ENCODE data around the gene TBXAS1. TPM values are rescaled to one million over a fixed set of nuclear protein-coding genes. Genes with fewer than 3 reads are reported as not detected.

TBXAS1 gene
- total RNA-seq, 3 donors from 2014 or later (not counting 1 experiment from before 2014, with no cell fraction given): 72.7 to 110 (median 88.7) TPM

DNA sequence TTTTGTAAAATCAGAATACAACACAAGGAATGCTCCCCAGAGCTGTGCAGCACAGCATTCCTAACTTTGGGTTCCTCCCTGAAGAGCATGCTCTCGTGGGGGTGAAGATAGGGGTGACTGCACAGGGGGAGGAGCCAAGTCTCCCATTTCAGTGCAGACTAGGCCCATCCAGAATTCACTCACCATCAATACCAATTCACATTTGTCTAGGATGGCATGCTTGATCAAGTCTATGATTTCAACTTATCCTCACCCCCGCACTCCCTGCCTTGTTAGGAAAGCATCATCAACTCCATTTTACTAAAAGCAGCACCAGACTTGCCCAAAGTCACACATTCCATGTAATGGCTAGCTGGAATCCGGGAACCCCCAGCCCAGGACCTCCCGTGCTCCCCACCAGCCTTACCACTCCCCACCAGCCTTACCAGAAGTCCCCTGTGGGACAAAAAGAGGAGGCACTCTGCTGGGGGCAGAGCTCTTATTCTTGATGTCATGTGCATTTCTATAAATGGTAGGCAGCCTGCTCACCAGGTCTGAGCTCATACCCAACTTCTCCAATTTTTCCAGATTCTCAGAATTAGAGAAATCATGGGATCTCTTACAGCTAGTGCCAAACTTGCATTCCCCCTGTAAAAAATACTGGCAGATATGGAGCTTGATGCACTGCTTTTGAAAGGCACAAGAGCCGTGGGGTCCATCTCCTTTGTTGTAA is 227.5 kb downstream of the TBXAS1 start:
- intact Hi-C loops (cut with micrococcal nuclease): no loop called here
- ATAC-seq: no peak
- peaks cover 58 to 63% of the 10 kb centered on the region in 2 donors for H3K4me1 Mint-ChIP-seq
- H3K9me3 Mint-ChIP-seq: no peaks in the 10 kb centered on the region
- peaks cover 31% of the 10 kb centered on the region for H3K4me1 ChIP-seq (ENCODE audit: control insufficient read depth, insufficient read depth, low read length)
- H3K27me3 ChIP-seq (ENCODE audit: control insufficient read depth, insufficient read depth, low read length): no peaks in the 10 kb centered on the region
- peak overlapping the region; percentile 29 to 79 for H3K27ac Mint-ChIP-seq
- H3K27ac ChIP-seq (ENCODE audit: low read length): no peak overlapping the region
- peaks cover 31% of the 10 kb centered on the region for H3K36me3 ChIP-seq (ENCODE audit: control insufficient read depth, insufficient read depth, low read length)
- H3K4me3 ChIP-seq (ENCODE audit: low read length): no peak overlapping the region
- H3K4me3 Mint-ChIP-seq: no peak overlapping the region
- H3K27me3 Mint-ChIP-seq (ENCODE audit: low read depth in 2 of 2): no peaks in the 10 kb centered on the region
- no peak for DNase-seq
- TF ChIP-seq, protein P1, sequence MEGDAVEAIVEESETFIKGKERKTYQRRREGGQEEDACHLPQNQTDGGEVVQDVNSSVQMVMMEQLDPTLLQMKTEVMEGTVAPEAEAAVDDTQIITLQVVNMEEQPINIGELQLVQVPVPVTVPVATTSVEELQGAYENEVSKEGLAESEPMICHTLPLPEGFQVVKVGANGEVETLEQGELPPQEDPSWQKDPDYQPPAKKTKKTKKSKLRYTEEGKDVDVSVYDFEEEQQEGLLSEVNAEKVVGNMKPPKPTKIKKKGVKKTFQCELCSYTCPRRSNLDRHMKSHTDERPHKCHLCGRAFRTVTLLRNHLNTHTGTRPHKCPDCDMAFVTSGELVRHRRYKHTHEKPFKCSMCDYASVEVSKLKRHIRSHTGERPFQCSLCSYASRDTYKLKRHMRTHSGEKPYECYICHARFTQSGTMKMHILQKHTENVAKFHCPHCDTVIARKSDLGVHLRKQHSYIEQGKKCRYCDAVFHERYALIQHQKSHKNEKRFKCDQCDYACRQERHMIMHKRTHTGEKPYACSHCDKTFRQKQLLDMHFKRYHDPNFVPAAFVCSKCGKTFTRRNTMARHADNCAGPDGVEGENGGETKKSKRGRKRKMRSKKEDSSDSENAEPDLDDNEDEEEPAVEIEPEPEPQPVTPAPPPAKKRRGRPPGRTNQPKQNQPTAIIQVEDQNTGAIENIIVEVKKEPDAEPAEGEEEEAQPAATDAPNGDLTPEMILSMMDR (IDR thresholded peaks at IDR 0.05): no peak
- H3K9me3 ChIP-seq (ENCODE audit: control insufficient read depth, insufficient read depth, low read length): no peaks in the 10 kb centered on the region
- 97% methylated on average over 4 of the region's 5 CpGs for WGBS (ENCODE audit: insufficient coverage)
- H3K36me3 Mint-ChIP-seq: peaks cover 16% of the 10 kb centered on the region

DNA sequence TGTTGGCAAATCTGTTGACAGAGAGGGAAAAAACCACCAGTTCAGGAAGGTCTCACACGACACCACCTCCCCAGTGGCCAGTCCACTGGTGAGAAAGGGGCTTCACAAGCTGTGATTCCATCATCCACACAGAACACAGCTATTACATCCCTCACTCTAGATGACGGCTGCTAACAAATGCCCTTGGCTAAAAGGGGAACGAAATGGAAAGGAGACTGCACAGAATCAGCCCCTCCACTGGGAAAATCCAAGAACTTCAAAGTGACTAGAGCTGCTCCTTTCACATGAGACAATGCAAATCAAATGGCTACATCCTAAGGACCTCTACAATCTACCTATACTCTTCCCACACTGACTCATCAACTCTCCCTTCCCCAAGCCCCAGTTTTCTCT is 228.1 kb downstream of the TBXAS1 start:
- Histone ChIP-seq H3K27ac (ENCODE audit: low read length) (no peak overlapping the region), H3K4me3 (ENCODE audit: low read length) (no peak overlapping the region), H3K9me3 (ENCODE audit: control insufficient read depth, insufficient read depth, low read length) (no peaks in the 10 kb centered on the region), H3K36me3 (ENCODE audit: control insufficient read depth, insufficient read depth, low read length) (peaks cover 28% of the 10 kb centered on the region), H3K4me1 (ENCODE audit: control insufficient read depth, insufficient read depth, low read length) (peaks cover 37% of the 10 kb centered on the region), H3K27me3 (ENCODE audit: control insufficient read depth, insufficient read depth, low read length) (no peaks in the 10 kb centered on the region)
- DNase-seq (no peak), ATAC-seq (no peak)
- Mint-ChIP-seq H3K36me3 (peaks cover 12% of the 10 kb centered on the region), H3K27me3 (ENCODE audit: low read depth in 2 of 2) (no peaks in the 10 kb centered on the region), H3K27ac (no peak overlapping the region), H3K4me1 (peaks cover 59 to 68% of the 10 kb centered on the region in 2 donors), H3K9me3 (no peaks in the 10 kb centered on the region), H3K4me3 (no peak overlapping the region)
- 100% methylated on average over 3 of the region's 3 CpGs for WGBS (ENCODE audit: insufficient coverage)
- intact Hi-C loops (cut with micrococcal nuclease): no loop called here
- TF ChIP-seq, protein P1 (IDR thresholded peaks at IDR 0.05): no peak

- 62% methylated on average over 7 of the region's 7 CpGs for WGBS (ENCODE audit: insufficient coverage)
- H3K9me3 Mint-ChIP-seq: no peaks in the 10 kb centered on the region
- Histone ChIP-seq H3K4me1 (ENCODE audit: control insufficient read depth, insufficient read depth, low read length) (peaks cover 42% of the 10 kb centered on the region), H3K4me3 (ENCODE audit: low read length) (no peak overlapping the region), H3K27ac (ENCODE audit: low read length) (no peak overlapping the region), H3K36me3 (ENCODE audit: control insufficient read depth, insufficient read depth, low read length) (peaks cover 18% of the 10 kb centered on the region), H3K9me3 (ENCODE audit: control insufficient read depth, insufficient read depth, low read length) (no peaks in the 10 kb centered on the region), H3K27me3 (ENCODE audit: control insufficient read depth, insufficient read depth, low read length) (no peaks in the 10 kb centered on the region)
- TF ChIP-seq, protein P1 (IDR thresholded peaks at IDR 0.05): no peak
- H3K27ac Mint-ChIP-seq: peak overlapping the region; percentile 78 to 80
- intact Hi-C loops (cut with micrococcal nuclease): no loop called here
- no peak overlapping the region for H3K4me3 Mint-ChIP-seq
- H3K4me1 Mint-ChIP-seq: peaks cover 54 to 68% of the 10 kb centered on the region in 2 donors
- peaks cover 7% of the 10 kb centered on the region for H3K36me3 Mint-ChIP-seq
- H3K27me3 Mint-ChIP-seq (ENCODE audit: low read depth in 2 of 2): no peaks in the 10 kb centered on the region
- ATAC-seq (no peak), DNase-seq (no peak)
Observed at GRCh38 chr7:140058517-140058916, 229.5 kb downstream of the TBXAS1 start.

Data from natural killer cell (primary cell).